ENCODE data around the gene GBX1.

The GBX1 gene

DNA sequence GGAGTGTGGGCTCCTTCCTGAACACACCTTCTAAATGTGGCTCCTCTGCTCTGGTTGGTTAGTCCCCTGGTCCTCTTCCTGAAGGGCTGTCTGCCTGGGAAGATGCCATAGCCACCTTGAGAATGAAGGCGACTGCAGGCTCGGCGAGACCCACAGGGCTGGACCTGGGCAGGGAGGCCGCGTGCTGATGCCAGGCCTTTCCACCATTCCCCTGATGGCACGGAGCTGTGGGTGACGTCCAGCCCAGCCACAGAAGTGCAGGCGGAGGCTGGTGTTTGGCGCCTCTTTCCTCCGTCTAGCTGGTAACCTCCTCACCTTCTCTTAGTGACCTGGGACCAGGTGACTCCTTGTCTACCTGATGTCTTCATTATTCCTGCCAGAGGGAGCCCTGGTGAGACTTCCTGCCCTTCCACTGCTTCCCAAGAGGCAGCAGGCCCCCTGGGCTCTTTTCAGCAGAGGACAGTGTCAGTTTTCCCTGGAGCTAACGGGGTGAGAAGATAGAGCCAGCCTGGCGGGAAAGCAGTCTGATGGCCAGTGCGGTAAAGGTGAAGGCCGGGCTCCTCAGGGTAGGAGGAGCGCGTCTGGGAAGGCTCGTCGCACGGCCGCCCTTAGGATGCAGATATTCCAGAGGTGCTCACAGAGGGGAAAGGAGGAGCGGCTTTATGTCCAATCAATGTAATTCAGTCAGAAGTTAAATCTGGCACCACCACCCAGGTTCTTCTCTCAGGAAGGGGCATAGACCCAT lies 34.9 kb downstream of the GBX1 start:
- TF ChIP-seq, protein P1, sequence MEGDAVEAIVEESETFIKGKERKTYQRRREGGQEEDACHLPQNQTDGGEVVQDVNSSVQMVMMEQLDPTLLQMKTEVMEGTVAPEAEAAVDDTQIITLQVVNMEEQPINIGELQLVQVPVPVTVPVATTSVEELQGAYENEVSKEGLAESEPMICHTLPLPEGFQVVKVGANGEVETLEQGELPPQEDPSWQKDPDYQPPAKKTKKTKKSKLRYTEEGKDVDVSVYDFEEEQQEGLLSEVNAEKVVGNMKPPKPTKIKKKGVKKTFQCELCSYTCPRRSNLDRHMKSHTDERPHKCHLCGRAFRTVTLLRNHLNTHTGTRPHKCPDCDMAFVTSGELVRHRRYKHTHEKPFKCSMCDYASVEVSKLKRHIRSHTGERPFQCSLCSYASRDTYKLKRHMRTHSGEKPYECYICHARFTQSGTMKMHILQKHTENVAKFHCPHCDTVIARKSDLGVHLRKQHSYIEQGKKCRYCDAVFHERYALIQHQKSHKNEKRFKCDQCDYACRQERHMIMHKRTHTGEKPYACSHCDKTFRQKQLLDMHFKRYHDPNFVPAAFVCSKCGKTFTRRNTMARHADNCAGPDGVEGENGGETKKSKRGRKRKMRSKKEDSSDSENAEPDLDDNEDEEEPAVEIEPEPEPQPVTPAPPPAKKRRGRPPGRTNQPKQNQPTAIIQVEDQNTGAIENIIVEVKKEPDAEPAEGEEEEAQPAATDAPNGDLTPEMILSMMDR (IDR thresholded peaks at IDR 0.05; ENCODE audit: control insufficient read depth, extremely low read depth, insufficient read depth): no peak
- H3K4me3 ChIP-seq (ENCODE audit: low read depth, low read length): no peak overlapping the region
- no peak for DNase-seq (ENCODE audit: low read depth)

DNA sequence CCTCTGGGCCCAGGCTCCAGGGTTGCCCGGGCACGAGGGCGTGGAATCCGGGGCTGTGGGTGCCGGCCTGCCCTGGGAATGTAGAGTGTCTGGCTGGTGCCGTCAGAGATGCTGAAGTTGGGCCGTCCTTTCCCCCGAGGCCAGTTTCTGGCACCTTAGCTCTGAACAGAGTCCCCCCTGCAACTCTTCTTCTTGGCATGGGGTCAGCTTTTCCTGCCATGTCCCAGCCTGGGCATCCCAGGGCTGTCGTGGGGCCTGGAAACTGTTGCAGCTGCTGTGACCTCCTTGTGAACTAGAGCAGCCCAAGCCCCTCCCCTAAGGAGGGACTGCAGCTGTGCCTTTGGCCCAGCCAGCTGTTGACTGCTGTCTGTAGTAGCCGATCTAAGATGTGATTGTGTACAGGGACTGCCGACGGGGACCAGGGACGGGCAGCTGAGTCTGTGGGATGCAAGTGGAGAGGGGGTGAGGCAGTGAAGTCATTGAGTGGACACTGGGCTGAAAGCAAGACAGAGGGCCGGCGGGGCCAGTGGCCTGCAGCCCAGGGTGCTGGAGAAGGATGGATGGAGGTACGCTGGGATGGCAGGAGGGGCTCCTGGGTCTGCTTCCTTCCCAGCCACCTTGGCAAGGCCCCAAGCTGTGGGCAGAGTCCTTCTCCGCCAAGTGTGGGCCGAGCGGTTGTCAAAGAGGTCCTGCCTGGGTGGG lies 35.8 kb downstream of the GBX1 start:
- H3K4me3 ChIP-seq (ENCODE audit: low read depth, low read length): no peak overlapping the region
- DNase-seq (ENCODE audit: low read depth): no peak
- TF ChIP-seq, protein P1 (IDR thresholded peaks at IDR 0.05; ENCODE audit: control insufficient read depth, extremely low read depth, insufficient read depth): no peak

DNA sequence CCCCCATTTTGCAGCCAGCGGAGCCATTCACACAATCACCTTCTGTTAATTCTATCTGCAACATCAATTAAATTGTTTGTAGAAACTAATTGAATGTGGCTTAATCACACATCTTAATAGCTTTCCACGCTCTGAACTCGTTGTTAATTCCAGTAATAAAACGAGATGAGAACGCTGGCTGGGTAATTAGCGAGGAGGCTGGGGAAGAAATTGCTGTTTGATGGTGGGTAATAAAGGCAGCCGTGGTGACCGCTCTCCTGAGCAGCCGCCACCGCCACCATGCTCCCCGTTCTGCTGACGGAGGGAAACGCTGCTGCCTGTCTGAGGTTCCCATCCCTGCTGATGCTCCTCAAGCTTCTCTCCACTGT lies 36.3 kb downstream of the GBX1 start:
- TF ChIP-seq, protein P1 (IDR thresholded peaks at IDR 0.05; ENCODE audit: control insufficient read depth, extremely low read depth, insufficient read depth): no peak
- H3K4me3 ChIP-seq (ENCODE audit: low read depth, low read length): no peak overlapping the region
- DNase-seq (ENCODE audit: low read depth): no peak

DNA sequence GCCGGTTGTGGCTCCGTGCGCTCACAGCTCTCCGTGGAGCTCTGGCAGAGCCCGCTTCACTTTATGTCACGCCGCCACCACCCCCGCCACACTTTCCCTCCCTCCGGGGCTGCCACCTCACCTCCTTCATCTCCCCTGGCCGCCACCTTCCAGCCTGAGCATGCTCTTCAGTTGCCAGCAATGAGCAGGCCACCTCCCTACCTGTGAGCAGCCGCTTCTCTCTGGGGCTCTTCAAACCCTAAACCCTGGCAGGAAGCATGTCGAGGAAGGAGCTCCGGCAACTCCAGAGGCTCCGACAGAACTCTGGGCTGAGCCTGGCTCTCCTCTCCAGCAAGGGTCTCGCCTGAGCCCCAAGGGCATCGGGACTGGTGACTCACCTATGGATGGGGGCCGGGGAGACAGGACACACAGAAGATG lies 36.7 kb downstream of the GBX1 start:
- no peak overlapping the region for H3K4me3 ChIP-seq (ENCODE audit: low read depth, low read length)
- no peak for DNase-seq (ENCODE audit: low read depth)
- TF ChIP-seq, protein P1 (IDR thresholded peaks at IDR 0.05; ENCODE audit: control insufficient read depth, extremely low read depth, insufficient read depth): no peak

DNA sequence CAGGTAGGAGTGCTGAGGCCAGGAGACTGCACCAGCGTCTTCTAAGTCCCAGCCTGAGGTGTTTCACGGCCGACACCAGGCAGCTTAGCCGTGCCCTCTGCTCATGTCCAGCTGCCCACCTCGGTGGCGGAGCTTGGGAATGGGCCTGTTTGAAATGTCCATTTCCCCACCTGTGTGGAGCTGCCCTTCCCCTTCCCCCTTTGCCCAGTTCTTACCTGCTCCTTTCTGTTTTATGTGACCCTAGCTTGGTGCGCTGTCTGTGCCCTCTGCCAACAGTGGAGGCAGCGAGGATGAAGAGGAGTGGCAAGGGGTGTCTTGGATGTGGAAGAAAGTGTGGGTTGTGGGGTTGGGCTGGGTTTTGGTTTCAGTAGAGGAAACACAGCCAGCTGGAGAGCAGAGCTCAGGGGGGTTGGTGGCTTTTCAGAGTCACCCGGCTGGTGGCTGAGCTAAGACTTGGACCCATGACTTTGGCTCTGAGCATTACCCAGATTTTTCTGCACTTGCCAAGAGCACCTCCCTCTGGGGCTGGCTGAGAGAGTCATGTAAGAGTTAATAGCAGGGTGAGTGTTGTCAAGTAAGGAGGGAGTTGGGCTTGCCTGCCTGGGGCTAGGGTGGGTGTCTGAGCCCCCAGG lies 37.4 kb downstream of the GBX1 start:
- H3K4me3 ChIP-seq (ENCODE audit: low read depth, low read length): no peak overlapping the region
- DNase-seq (ENCODE audit: low read depth): no peak
- TF ChIP-seq, protein P1 (IDR thresholded peaks at IDR 0.05; ENCODE audit: control insufficient read depth, extremely low read depth, insufficient read depth): no peak

DNA sequence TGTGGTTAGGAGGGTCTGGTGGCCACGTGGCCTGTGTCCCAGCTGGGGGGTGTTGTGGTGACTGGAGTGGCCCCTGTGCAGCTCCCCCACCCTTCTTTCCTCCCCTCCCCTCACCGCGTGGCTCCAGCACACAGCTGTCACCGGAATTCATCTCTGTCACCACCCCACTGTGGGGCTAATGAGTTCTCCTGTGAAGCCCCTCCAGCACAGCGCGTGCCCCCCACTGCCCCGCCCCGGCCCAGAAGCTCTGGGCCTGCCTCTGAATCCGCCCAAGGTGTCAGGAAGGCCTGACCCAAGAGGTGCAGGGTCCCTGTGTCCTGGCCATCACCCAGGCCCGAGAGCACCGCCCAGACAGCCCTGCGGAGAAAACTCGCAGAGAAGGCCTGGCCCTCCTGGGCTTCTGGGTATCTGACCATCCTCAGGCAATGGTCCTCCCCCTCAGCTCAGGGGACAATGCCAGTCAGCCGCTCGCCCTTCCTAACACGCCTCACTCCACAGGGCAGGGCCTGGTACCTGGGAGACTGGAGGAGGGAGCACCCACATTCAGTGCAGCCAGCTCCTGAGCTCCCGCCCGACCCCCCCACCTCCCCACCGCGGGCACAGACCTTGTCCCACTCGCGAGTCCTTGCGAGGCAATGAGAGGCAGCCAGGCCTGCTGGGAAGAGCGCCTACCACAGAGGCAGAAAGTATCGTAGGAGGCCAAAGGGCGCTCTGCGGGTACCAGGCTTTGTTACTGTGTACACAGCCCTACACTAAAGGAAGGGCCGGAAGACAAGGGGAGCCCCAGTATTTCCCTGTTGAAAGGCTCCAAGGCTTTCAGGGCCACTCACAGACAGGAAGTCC lies 38.2 kb downstream of the GBX1 start:
- DNase-seq (ENCODE audit: low read depth): no peak
- TF ChIP-seq, protein P1 (IDR thresholded peaks at IDR 0.05; ENCODE audit: control insufficient read depth, extremely low read depth, insufficient read depth): no peak
- H3K4me3 ChIP-seq (ENCODE audit: low read depth, low read length): no peak overlapping the region

All from LNCaP clone FGC (cell line).